H1 (cell line): Measurements from ENCODE around the gene TACC2. TPM values are rescaled to one million over a fixed set of nuclear protein-coding genes. Genes with fewer than 3 reads are reported as not detected.

Experiments
- CTCF ChIA-PET: fragments of 300-600 bp; sonication (Branson Sonifier 250); formaldehyde crosslinking; loops from one replicate; lab custom pipeline; 2021; ENCODE audit not compliant: partially characterized antibody; lab: Charles Lee
- POLR2A ChIA-PET: fragments of 300-600 bp; sonication (Branson Sonifier 250); formaldehyde crosslinking; loops from one replicate; lab custom pipeline; 2021; ENCODE audit warnings: inconsistent platforms; ENCODE audit not compliant: partially characterized antibody; lab: Charles Lee
- DNase-seq, 2 experiments: peaks; one replicate each; pipeline versions ENCODE4 v3.0.0 to v3.0.0-alpha.2; 2010 to 2022; ENCODE audit warnings: low spot score in 2 of 2, low read depth in 1 of 2, mixed read lengths in 1 of 2
- FAIRE-seq: peaks from 2 replicates; lab custom pipeline; 2011; peaks lifted over from hg19 to GRCh38; lab: Jason Lieb, UNC
- H2AFZ ChIP-seq: 2 replicates; pipeline ENCODE4 v1.8.1; 2012; ENCODE audit warnings: low read length, inconsistent platforms
- H2AK5ac ChIP-seq: 2 replicates; pipeline ENCODE4 v1.6.1; 2013; ENCODE audit warnings: low read depth, low read length
- H2BK120ac ChIP-seq: replicated peaks from 2 replicates; pipeline ENCODE3; 2013; ENCODE audit warnings: low read depth, low read length, inconsistent platforms
- H2BK12ac ChIP-seq: 2 replicates; pipeline ENCODE4 v1.6.1; 2013; ENCODE audit warnings: low read depth, low read length
- H2BK15ac ChIP-seq: 2 replicates; pipeline ENCODE4 v1.6.1; 2013; ENCODE audit warnings: low read length
- H2BK20ac ChIP-seq: 2 replicates; pipeline ENCODE4 v1.6.1; 2013; ENCODE audit warnings: low read length
- H2BK5ac ChIP-seq: 2 replicates; pipeline ENCODE4 v1.6.1; 2013; ENCODE audit warnings: low read depth, low read length
- H3K14ac ChIP-seq: 2 replicates; pipeline ENCODE4 v1.6.1; 2013; ENCODE audit warnings: inconsistent platforms; ENCODE audit not compliant: insufficient read length
- H3K18ac ChIP-seq: 2 replicates; pipeline ENCODE4 v1.6.1; 2013; ENCODE audit warnings: low read length; ENCODE audit errors: extremely low read depth
- H3K23ac ChIP-seq: 2 replicates; pipeline ENCODE4 v1.6.1; 2013; ENCODE audit warnings: inconsistent platforms; ENCODE audit not compliant: insufficient read length
- H3K23me2 ChIP-seq: 2 replicates; pipeline ENCODE4 v1.6.1; 2013; ENCODE audit warnings: low read depth, low read length
- H3K27ac ChIP-seq: 2 replicates; pipeline ENCODE4 v1.6.1; 2011; ENCODE audit warnings: low read depth, low read length, inconsistent platforms
- H3K27me3 ChIP-seq, 4 experiments: replicated peaks in 1 of 4; 1 replicate in 1 of 4; 2 replicates in 3 of 4; pipeline versions ENCODE4 v1.6.1 to v1.8.1; 2011 to 2013; ENCODE audit warnings: low read length in 3 of 4, mild to moderate bottlenecking in 3 of 4, inconsistent platforms in 2 of 4, mixed read lengths in 2 of 4, moderate library complexity in 1 of 4; ENCODE audit not compliant: control insufficient read depth in 3 of 4, insufficient read depth in 3 of 4; ENCODE audit errors: extremely low read depth in 1 of 4
- H3K36me3 ChIP-seq, 4 experiments: 2 replicates each; pipeline versions ENCODE4 v1.6.1 to v1.8.1; 2011 to 2013; ENCODE audit warnings: mild to moderate bottlenecking in 4 of 4, low read length in 3 of 4, moderate library complexity in 2 of 4, control low read depth in 1 of 4, inconsistent platforms in 1 of 4; ENCODE audit not compliant: insufficient read depth in 4 of 4, control insufficient read depth in 2 of 4
- H3K4ac ChIP-seq: replicated peaks from 2 replicates; pipeline ENCODE3; 2013; ENCODE audit warnings: low read length, low read depth, mixed read lengths, inconsistent platforms; ENCODE audit not compliant: insufficient read length
- H3K4me1 ChIP-seq, 4 experiments: replicated peaks in 1 of 4; 1 replicate in 1 of 4; 2 replicates in 3 of 4; pipeline versions ENCODE4 v1.6.1 to v1.8.1; 2011 to 2013; ENCODE audit warnings: low read length in 3 of 4, inconsistent platforms in 2 of 4, mixed read lengths in 1 of 4; ENCODE audit not compliant: insufficient read depth in 4 of 4, control insufficient read depth in 3 of 4
- H3K4me2 ChIP-seq, 2 experiments: 2 replicates each; pipeline versions ENCODE4 v1.6.1 to v1.8.1; 2011 to 2013; ENCODE audit warnings: low read depth in 2 of 2, low read length in 2 of 2, control low read depth in 1 of 2, inconsistent platforms in 1 of 2, mild to moderate bottlenecking in 1 of 2; ENCODE audit not compliant: insufficient read depth in 1 of 2
- H3K4me3 ChIP-seq, 4 experiments: fragments of 200-600, 300-600 bp in 1 of 4; sonication (generic), shearing (Covaris generic), sonication (Bioruptor Twin) in 1 of 4; 2 replicates each; pipeline versions ENCODE4 v1.5.1 to v1.8.1; 2011 to 2016; ENCODE audit warnings: low read length in 4 of 4, low read depth in 3 of 4, control low read depth in 2 of 4, inconsistent platforms in 2 of 4, mild to moderate bottlenecking in 2 of 4, mixed read lengths in 1 of 4, moderate library complexity in 1 of 4; ENCODE audit not compliant: insufficient read depth in 2 of 4; ENCODE audit errors: extremely low read depth in 1 of 4
- H3K56ac ChIP-seq: replicated peaks from 2 replicates; pipeline ENCODE3; 2013; ENCODE audit warnings: low read depth, mild to moderate bottlenecking, mixed read lengths, low read length, inconsistent platforms; ENCODE audit not compliant: insufficient read length
- H3K79me1 ChIP-seq: 2 replicates; pipeline ENCODE4 v1.6.1; 2013; ENCODE audit warnings: low read depth, low read length, control low read depth
- H3K79me2 ChIP-seq, 2 experiments: 2 replicates each; pipeline versions ENCODE4 v1.6.1 to v1.8.1; 2012 to 2013; ENCODE audit warnings: low read length in 2 of 2, mild to moderate bottlenecking in 2 of 2, inconsistent platforms in 1 of 2; ENCODE audit not compliant: insufficient read depth in 2 of 2, control insufficient read depth in 1 of 2
- H3K9ac ChIP-seq, 4 experiments: replicated peaks in 1 of 4; 1 replicate in 1 of 4; 2 replicates in 3 of 4; pipeline versions ENCODE4 v1.6.1 to v1.8.1; 2011 to 2013; ENCODE audit warnings: low read depth in 3 of 4, low read length in 3 of 4, control low read depth in 2 of 4, mild to moderate bottlenecking in 2 of 4, moderate library complexity in 2 of 4, inconsistent platforms in 1 of 4; ENCODE audit errors: extremely low read depth in 1 of 4
- H3K9me3 ChIP-seq, 2 experiments: 2 replicates each; pipeline versions ENCODE4 v1.6.1 to v1.8.1; 2012 to 2013; ENCODE audit warnings: mild to moderate bottlenecking in 2 of 2, moderate library complexity in 2 of 2, control low read depth in 1 of 2, inconsistent platforms in 1 of 2, low read depth in 1 of 2, low read length in 1 of 2, mixed read lengths in 1 of 2; ENCODE audit not compliant: insufficient read depth in 2 of 2
- H4K20me1 ChIP-seq, 2 experiments: replicated peaks in 1 of 2; 2 replicates each; pipeline versions ENCODE3 to v1.8.1; 2011 to 2013; ENCODE audit warnings: inconsistent platforms in 2 of 2, low read length in 2 of 2, mild to moderate bottlenecking in 1 of 2; ENCODE audit not compliant: insufficient read depth in 2 of 2, control insufficient read depth in 1 of 2
- H4K5ac ChIP-seq: 2 replicates; pipeline ENCODE4 v1.6.1; 2013; ENCODE audit warnings: low read length, low read depth, mixed read lengths, inconsistent platforms; ENCODE audit not compliant: insufficient read length
- H4K8ac ChIP-seq: 2 replicates; pipeline ENCODE4 v1.8.0; 2013; ENCODE audit warnings: mild to moderate bottlenecking, moderate library complexity, low read length, inconsistent platforms; ENCODE audit not compliant: insufficient read depth; ENCODE audit errors: extremely low read depth
- H4K91ac ChIP-seq: replicated peaks from 2 replicates; pipeline ENCODE3; 2013; ENCODE audit warnings: low read length, mixed read lengths, inconsistent platforms; ENCODE audit not compliant: insufficient read length
- CTBP2 ChIP-seq: IDR thresholded peaks from 2 replicates; pipeline ENCODE4 v1.7.0; 2011; ENCODE audit warnings: borderline replicate concordance, mild to moderate bottlenecking, moderate library complexity, mixed read lengths, low read length; ENCODE audit not compliant: insufficient read depth, insufficient read length
- WGBS, 2 experiments: shearing (Covaris generic) in 1 of 2; methylation state at CpG; one replicate each; pipeline versions ENCODE4 v1.1.6 to v1.1.7; 2013 to 2015; ENCODE audit warnings: low lambda C conversion rate in 2 of 2, mixed read lengths in 2 of 2, inconsistent platforms in 1 of 2, low coverage in 1 of 2, missing lambda C conversion rate in 1 of 2; ENCODE audit not compliant: insufficient replicate concordance in 2 of 2, insufficient coverage in 1 of 2, insufficient read length in 1 of 2; ENCODE audit errors: extremely low coverage in 1 of 2, missing lambda C conversion rate in 1 of 2; 5-methylcytosine and 5-hydroxymethylcytosine counted together
- polyA plus RNA-seq, 7 experiments: library from polyadenylated mRNA; depleted of rRNA in 3 of 7; stranded (reverse) in 5 of 7; unstranded in 2 of 7; fragments of >200 nt in 5 of 7; fragments of 200-250 nt in 2 of 7; gene quantifications; 1 replicate in 5 of 7; 2 replicates in 1 of 7; 4 replicates in 1 of 7; pipeline versions ENCODE4 v1.2.1 to v1.2.3, GENCODE V29; 2011 to 2013; ENCODE audit warnings: missing spikeins in 2 of 7, mixed read lengths in 2 of 7
- total RNA-seq: library from RNA; stranded (reverse); fragmentation: NEBNext Ultra II Directional; extraction: Animal tissue kit (Norgen Biotek cat#: 25700); gene quantifications from 2 replicates; pipeline ENCODE4 v1.2.1, GENCODE V29; 2021

TACC2 gene
- total and polyA plus RNA-seq, 2 of the 8 experiments (the other 6 are each of a cell fraction or from before 2014, with no cell fraction given), result 21.2 to 46.6 TPM

GRCh38 chr10:122198631-122199030 is 209.7 kb downstream of the TACC2 start:
- Histone ChIP-seq H4K20me1 (peaks cover 3 to 7% of the 10 kb centered on the region in 2 experiments), H3K56ac (no peak overlapping the region), H3K9me3 (no peaks in the 10 kb centered on the region; a peak in 1 of 4 replicates), H2AFZ (no peak overlapping the region), H3K14ac (no peak overlapping the region), H2BK12ac (no peak overlapping the region), H3K27me3 (no peaks in the 10 kb centered on the region), H3K4me2 (no peak overlapping the region), H3K27ac (no peak overlapping the region), H3K4me1 (0 out of 7 replicates have a peak, but pooled peaks cover 0 to 3% (median 0%) of the 10 kb centered on the region in 4 experiments), H3K23me2 (no peaks in the 10 kb centered on the region), H2BK5ac (peak overlapping the region; percentile 35; the same call in 1 of the 2 replicates), H3K79me2 (peaks cover 0 to 27% of the 10 kb centered on the region in 2 experiments; a peak in 2 of 4 replicates), H4K5ac (no peak overlapping the region), H2BK20ac (no peak overlapping the region), H2BK120ac (no peak overlapping the region), H3K36me3 (peaks cover 7 to 28% (median 24%) of the 10 kb centered on the region in 4 experiments; a peak in 7 of 8 replicates), H3K4me3 (no peak overlapping the region), H3K4ac (no peak overlapping the region), H4K91ac (no peak overlapping the region), H2AK5ac (no peak overlapping the region), H3K18ac (no peak overlapping the region), H3K79me1 (peaks cover 18% of the 10 kb centered on the region), H3K23ac (no peak overlapping the region), H4K8ac (no peak overlapping the region), H3K9ac (no peak overlapping the region), H2BK15ac (no peak overlapping the region)
- no peak for DNase-seq
- 89% methylated on average over 12 of the region's 12 CpGs; no CpG with 5 or more reads in 1 of the 2 experiments for WGBS, 2 experiments
- FAIRE-seq, result no peak
- CTCF ChIA-PET, result interaction anchor here (0.9 to 2.8 kb wide), 9 partner anchors 9 to 147 kb away, joined by 3 to 12 read pairs (median 3); no protein-coding TSS in a partner anchor
- POLR2A ChIA-PET, result interaction anchor here (1.3 kb wide), 2 partner anchors 23 to 270 kb away, joined by 3 read pairs; partner anchors contain the start of gene ATE1
- no peak for TF ChIP-seq CTBP2
